HG02870 (cell line): ENCODE data around the gene ATP1A3.

Experiments used
- ATAC-seq: cut with Tn5 transposase; IDR thresholded peaks from one replicate; pipeline ENCODE4 v1.9.1; 2021; ENCODE audit warnings: mild to moderate bottlenecking, moderate library complexity; ENCODE audit not compliant: unreplicated experiment

The ATP1A3 gene

DNA sequence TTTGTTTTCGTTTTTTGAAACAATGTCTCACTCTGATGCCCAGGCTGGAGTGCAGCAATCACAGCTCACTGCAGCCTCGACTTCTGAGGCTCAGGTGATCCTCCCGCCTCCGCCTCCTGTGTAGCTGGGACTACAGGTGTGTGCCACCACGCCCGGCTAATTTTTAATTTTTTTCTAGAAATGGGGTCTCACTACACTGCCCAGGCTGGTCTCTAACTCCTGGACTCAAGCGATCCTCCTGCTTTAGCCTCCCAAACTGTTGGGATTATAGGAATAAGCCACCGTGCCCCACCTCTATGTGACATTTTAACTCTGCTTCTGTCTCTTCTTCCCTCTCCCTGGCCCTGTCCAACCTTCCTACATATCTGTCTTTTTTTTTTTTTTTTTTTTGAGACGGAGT lies 5.1 kb downstream of the ATP1A3 start:
- ATAC-seq: no peak

DNA sequence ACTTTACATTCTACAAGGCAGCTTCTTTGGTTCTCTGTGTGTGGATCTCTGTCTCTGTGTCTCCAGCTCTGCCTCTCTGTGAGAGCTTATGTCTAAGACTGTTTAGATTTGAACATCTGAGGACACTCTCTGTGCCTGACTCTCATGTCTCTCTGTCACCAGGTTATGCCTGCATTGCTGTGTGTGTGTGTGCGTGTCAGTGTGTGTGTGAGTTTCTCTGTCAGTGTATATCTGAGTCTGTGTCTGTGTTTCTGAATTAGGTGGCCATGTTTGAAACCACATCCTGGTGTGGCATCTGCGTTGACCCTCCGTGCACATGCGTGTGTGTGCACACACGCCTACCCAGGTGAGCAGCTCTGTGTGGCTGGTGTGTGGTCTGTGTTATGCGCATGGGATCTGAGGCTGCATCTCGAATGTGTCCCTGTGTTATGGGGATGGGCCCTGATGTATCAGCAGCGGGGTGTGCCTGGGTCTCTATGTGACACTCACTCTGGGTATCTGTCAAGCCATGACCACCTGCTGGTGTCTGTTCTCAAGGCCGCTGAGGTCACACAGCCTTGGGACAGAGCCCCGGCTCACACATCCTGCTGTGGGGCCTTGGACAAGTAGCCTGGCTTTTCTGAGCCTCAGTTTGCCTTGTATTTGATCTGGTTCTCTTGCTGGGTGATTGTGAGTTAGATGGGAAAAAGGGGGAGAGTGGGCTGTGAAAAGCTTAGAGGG lies 6.7 kb downstream of the ATP1A3 start:
- ATAC-seq: no peak

DNA sequence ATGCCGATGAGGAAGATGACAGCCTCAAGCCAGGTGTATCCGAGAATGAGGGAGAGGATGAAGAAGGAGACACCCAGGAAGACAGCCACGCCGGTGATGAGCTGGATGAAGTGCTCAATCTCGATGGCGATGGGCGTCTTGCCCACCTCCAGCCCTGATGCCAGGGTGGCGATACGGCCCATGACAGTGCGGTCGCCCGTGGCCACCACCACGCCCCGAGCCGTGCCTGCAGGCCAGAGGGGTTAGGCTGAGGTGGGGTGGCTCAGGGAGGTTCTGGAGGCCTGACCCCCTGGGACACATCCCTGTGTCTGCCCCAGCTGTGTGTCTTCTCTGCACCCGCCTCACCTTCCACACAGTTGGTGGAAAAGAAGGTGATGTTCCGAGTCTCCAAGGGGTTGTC lies 9.1 kb downstream of the ATP1A3 start:
- ATAC-seq: no peak

DNA sequence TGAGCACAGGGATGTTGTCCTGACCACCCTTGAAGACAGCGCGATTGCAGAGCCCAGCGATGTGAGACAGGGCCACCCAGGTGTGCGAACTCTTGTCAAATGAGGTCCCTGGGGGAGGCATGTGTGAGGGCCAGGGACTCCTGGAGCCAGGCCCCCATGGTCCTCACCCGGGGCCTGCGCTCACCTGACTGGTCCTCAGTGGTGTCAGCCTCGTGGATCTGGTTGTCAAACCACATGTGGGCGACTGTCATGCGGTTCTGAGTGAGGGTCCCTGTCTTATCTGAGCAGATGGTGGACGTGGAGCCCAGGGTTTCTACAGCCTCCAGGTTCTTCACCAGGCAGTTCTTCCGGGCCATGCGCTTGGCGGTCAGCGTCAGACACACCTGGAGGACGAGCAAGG lies 12.3 kb downstream of the ATP1A3 start:
- ATAC-seq: no peak

DNA sequence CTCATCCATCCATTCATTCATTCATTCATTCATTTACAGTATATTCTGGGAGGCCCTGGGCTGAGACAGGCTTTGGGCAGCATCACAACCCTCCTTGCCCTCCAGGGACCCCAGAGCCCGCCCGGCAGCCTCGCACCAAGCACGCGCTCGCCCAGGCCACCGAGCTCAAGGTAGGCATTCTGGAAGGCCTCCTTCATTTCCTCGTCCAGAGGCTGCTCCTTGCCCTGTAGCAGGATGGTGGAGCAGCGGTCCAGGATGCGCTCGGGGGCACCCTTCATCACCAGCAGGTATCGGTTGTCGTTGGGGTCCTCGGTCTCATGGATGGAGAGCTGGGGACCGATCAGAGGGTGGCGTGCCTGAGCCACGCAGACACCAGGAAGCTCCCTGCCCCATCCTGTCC lies 15.6 kb downstream of the ATP1A3 start:
- no peak for ATAC-seq

DNA sequence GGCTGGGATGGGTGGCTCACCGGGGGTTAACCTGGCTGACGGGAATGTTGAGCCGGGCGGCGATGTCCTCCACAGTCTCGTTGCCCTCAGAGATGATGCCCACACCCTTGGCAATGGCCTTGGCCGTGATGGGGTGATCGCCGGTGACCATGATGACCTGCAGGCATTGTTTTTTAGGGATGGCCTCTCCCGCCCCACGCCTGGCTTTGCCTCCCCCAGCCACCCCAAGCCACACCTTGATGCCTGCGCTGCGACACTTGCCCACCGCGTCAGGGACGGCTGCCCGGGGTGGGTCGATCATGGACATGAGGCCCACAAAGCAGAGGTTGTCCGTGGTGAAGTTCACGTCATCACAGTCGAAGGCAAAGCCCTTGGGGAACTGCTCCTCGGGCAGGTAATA lies 16.1 kb downstream of the ATP1A3 start:
- no peak for ATAC-seq

DNA sequence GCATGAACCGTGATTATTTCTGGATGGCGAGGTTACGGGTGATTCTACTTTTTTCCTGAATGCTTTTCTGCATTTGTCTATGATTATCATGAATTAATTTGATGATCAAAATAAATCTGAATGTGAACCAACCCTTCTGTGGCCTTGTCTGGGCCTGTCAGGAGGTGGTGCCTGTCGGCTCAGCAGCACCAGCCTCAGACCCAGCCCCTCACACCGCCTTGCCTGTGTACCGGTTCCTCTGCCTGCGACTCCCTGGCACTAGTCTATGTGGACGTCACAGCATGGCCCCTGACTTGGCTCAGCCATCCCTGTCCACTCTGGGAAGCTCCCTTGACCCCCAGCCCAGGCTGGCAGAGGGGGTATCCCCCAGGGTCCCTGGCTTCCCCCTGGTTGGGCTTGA lies 19.4 kb downstream of the ATP1A3 start:
- ATAC-seq: no peak

DNA sequence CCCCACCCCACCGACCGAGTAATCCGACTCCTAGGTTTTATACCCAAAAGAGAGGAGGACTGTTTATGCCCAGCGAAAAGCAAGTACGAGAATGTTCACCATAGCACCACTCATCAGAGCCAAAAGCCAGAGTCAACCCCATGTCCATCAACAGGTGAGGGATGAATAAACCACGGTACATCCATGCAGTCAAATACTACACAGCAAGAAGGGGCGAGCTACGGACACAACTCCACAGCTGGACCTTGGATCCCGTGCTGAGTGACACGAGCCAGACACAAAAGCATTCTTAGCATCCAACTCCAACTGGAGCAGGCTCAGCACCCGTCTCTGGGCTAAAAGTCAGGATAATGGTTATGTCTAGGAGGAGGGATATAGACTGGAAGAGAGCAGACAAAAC lies 22.7 kb downstream of the ATP1A3 start:
- no peak for ATAC-seq

DNA sequence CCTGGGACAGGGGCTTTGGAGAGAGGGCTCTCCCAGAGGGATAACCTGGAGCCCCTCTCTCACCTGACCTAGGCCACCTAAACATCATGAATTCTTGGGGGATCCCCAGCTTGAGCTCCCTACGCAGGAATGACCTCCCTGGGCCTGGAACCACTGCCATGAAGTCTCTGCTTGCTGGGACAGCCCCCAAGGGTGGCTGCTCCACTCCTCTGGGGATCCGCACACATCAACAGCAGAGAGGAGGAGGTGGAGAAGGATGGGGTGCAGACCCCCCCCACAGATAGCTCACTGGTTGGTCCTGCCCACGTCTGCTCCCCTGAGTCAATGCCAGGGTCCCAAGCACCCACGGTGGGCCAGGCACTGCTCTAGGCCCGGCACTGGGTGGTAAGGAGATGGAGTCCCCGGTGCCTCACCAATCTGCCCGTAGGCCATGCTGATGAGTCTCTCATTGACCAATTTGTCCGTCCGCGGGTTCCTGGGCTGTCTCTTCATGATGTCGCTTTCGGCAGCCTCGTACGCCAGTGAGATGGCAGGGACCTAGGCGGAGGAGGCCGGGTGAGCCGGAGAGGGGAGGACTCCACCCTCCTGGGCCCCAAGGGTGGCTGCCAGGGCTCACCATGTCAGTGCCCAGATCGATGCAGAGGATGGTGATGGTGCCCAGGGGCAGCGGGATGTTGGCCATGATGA lies 24.1 kb downstream of the ATP1A3 start:
- ATAC-seq: no peak

DNA sequence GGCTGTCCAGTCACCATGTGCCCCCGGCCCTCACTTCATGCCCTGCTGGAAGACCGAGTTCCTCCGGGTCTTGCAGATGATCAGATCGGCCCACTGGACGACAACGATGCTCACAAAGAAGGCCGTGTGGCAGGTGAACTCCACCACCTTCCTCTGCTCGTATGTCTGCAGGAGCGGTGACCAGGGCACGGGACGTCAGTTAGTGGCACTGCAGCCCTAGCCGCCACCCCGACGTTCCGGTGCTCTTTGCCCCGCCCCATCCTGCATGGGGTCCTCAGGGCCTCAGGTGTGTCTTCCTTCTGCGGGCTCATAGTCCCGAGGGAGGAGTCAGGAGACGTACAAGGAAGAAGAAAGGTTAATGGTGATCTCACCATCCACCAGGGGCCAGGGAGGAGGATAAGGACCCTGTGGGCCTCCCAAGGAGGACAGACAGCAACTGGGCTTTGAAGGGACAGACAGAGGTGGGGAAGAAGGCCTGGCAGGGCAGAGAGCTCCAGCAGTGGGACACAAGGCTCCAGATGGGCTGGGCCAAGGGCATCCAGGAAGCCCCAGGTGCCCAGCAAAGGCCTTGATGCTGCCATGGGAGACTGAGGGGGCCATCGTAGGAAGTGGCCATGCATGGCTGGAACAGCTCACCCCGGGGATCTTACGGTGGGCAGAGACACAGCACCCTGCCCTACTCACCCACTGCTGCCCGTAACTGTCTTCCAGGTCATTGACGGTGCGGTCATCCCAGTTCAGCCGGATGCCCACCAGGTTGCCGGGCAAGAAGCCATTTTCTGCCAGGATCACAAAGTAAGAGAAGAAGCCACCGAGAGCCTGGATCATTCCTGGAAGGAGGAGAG lies 25.1 kb downstream of the ATP1A3 start:
- ATAC-seq: no peak

DNA sequence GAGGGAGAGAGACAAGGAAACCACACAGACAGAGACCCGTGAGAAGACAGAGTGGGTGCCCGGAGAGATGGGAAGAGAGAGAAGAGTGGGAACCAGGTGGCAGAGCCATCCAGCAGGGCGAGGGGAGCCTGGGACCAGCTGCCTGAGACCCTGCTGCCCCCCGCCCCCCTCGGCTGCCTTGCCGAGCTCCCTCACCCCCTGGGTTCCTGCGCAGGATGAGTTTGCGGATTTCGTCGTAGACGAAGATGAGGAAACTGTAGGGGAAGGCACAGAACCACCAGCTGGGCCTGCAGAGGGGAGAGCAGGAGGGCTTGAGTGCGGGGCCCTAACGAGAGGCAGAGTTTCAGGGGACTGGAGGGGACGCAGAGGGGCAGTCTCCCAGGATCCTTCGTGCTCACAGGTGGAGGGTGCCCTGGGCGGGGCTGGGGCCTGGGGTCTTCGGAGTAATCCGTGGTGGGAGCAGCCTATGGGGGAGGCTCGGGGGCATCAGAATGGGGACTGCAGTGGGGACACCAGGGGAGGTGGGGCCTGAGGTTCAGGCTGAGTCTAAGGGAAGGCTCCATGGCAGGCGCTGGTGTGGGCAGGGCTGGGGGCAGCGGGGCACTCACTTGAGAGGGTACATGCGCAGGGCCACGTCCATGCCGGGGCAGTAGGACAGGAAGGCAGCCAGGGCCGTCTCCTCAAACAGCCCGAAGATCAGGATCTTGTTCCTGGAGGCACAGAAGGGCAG lies 26.8 kb downstream of the ATP1A3 start:
- no peak for ATAC-seq

DNA sequence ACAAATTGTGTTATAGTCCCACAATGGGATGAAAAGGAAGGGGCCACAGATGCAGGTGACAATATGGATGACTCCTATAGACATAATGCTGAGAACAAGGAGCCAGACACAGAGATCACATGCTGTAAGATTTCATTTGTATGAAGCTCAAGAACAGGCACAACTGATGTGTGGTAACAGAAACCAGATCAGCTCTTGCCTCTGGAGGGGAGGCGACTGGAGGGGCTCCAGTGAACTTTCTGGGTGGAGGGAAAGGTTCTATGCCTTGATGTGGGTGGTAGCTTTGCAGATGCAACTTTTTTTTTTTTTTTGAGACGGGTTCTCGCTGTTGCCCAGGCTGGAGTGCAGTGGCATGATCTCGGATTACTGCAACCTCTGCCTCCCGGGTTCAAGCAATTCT lies 28.9 kb downstream of the ATP1A3 start:
- no peak for ATAC-seq

DNA sequence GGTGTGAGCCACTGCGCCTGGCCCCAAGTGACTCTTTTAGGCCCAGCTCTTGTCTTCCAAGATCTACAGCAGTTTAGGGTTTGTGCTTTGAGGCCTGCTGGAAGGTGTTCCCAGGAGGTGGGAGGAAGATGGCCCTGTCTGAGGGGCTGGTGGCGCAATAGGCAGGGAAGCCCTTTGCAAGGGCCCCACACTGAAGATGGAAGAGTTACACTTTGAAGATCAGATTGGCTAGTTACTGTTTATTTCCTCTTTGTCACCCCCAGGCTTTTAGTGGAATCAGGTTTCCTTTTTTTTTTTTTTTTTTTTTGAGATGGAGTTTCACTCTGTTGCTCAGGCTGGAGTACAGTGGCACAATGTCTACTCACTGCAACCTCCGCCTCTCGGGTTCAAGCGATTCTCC lies 33.1 kb downstream of the ATP1A3 start:
- ATAC-seq: no peak

DNA sequence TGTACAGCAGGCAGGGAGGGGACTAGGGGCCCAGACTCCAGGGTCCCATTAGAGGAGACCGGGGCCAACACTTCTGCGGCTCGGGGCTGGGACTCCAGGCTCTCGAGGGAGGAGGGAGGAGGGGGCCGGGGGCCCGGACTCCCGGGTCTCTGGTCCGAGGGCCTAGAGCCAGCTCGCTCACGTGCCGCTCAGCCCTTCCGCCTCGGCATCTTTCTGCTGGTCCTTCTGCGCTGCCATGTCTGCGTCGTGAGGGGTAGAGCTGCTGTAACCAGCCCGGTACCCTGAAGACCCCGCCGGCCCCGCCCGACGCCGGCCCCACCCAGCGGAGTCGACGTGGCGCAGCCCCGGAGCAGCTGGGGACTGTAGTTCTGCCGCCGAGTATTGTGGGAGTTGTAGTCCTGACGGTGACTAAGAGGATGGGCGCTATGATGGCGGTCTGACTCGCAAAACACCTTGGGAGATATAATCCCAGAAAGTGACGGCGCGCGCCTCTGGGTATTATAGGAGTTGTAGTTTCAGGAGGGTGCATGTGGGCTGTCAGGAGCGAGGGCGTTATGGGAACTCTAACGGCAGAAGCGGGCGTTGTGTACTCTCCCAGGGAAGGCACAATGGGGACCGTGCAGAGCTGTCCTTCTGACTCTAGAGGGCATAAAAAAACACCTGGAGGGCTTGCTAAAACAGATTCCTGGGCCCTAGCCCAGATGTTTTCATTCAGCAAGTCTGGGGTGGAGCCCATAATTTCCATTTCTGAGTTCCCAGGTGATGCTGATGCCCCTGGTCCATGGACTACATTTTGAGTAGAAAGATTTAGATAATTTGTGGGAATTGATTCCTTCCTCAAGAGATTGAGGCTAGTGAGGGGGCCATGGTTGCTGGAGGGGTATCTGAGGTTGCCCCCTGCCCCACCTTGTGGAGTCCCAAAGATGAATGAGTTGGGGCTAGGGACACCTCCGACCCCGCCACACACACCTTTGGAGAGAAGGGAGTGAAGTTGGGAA lies 34.7 kb downstream of the ATP1A3 start, which contains the start of gene RABAC1:
Gene RABAC1, minus strand, starts transcription at position 266 of the 998 bp plus-strand sequence. Its CDS starts 29 bp downstream, at position 237.
- peak; percentile 91 for ATAC-seq

DNA sequence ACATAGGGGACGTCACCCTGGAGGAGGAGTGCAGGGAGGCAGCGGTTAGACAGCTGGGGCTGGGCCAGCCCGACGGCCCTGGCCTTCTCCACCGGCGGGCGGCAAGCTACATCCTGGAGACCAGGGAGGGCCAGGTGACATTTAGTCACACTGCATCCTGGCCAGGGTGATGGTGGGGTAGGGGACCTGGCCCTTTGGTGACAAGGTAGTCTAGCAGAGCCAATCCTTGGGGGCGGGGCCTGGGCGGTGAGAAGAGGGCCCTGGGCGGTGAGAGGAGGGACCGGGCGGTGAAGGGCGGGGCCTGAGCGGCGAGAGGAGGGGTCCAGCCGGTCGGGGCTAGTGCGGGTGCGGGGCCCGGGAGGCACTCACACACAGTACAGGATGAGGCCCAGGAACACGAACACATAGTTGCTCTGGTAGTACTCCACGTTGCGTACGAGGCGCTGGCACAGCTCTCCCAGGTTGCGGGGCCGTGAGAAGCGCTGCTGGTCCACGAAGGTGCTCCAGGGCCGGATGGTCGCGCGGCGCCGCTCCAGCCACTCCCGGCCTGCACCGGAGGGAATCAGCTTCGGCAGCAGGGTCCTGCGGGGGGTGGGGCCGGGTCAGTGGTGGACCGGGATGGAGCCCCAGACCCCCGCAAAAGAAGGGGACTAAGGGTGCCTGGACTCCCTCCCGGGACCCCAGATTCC lies 35.5 kb downstream of the ATP1A3 start:
- ATAC-seq: no peak

DNA sequence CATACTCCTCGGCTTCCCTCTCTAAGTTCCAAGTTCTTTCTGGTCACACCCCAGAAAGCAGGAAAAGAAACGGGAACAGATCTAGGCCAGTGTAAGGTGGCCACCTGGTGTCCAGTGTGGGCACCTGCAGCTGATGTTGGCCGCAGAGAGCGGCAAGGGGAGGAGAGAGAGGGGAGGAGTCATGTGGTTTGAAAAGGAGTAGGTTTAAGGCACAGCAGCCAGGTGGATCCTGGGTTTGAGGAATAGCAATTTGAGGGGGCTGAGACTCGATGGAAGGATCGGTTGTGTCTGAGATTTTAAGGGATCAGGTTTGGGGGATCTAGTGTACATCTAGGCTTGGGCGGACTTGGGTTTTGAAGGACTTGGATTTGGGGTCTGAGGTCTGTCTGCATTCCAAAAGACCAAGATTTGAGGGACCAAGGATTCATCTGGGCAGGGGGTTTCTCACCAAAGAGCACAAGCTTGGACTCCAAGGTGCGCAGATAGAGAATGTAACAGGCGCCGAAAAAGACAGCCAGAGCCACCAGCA lies 36.1 kb downstream of the ATP1A3 start:
- ATAC-seq: peak; percentile 38

DNA sequence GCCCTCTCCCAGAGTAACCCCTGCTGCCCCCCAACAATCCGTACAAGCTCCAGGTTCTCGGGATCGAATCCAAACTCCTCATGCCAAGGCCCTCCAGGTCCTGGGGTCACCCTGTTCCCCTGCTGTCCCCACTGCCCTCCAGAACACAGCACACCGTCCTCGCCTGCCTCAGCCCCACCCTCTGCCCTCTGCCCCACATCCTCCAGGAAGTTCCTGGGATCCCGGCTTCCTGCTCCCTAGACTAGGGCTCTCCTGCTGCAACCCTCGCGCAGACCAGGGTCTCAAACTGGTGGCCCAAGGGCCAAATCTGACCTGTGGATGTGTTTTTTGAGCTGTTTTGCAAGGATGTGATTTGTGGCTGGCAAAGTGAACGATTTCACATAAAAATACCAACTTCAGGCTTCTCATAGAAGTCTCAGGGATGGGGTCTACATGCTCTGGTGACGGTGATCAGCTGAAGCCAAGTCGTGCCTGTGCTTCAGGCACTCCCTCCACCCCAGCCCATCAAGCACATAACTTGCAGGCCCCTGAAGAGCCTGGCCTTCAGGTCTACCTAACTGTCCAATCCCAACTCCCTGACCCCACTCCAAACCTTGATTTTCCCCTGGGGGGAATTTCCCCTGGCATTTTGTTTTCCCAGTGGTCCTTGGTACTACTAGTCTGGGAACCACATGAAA lies 36.7 kb downstream of the ATP1A3 start:
- ATAC-seq: no peak

DNA sequence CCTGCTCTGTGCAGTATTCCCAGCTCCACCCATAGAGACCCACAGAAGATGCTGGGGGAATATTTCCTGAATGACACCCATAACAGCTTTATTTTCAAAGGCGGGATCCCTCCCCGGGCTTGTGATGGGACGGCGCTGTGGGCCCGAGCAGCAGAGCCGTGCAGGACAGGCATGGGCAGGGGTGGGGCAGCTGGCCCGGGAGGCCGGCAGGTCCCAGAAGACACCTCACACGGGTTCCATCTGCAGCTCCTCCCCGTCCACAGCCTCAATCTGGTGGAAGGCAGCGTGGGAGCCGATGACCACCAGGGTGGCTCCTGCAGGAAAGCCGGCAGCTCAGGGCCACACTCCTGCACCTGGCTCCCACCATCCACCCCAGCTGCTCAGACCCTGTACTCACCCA lies 37.4 kb downstream of the ATP1A3 start:
- ATAC-seq: no peak
